GM23338 (cell line): ENCODE data around the gene GLE1.

Experiments
- CTCF ChIP-seq, 2 experiments: fragments of 200-600 bp in 1 of 2; sonication (generic) in 1 of 2; conservative IDR thresholded peaks; 2 replicates each; pipeline versions ENCODE4 v1.5.1 to v1.6.1; 2016 to 2017; ENCODE audit warnings: antibody characterized with exemption in 2 of 2, low read depth in 2 of 2, mild to moderate bottlenecking in 2 of 2, moderate library complexity in 1 of 2
- EZH2 ChIP-seq: fragments of 200-600 bp; sonication (generic); IDR thresholded peaks from one replicate; pipeline ENCODE4 v1.8.0; 2017; ENCODE audit warnings: antibody characterized with exemption, mild to moderate bottlenecking, low read depth; ENCODE audit not compliant: unreplicated experiment
- JUNB ChIP-seq: IDR thresholded peaks from one replicate; pipeline ENCODE4 v1.6.1; 2016; ENCODE audit warnings: antibody characterized with exemption; ENCODE audit not compliant: unreplicated experiment
- POLR2AphosphoS5 ChIP-seq: IDR thresholded peaks from 2 replicates; pipeline ENCODE4 v1.6.1; 2016; ENCODE audit warnings: antibody characterized with exemption, low read depth
- REST ChIP-seq: IDR thresholded peaks from one replicate; pipeline ENCODE4 v1.6.1; 2018; ENCODE audit warnings: antibody characterized with exemption; ENCODE audit not compliant: unreplicated experiment

GRCh38 chr9:128493424-128493823, 11.1 kb upstream of the GLE1 start:
- TF ChIP-seq CTCF (conservative IDR thresholded peaks at IDR 0.05; ENCODE audit: low read depth in 2 of 2) (no peak), EZH2 (no peak), POLR2AphosphoS5 (no peak), JUNB (no peak), REST (no peak)
